Endothelial cell (in vitro differentiated cells): ENCODE measurements around the gene ABHD17C. TPM values are rescaled to one million over a fixed set of nuclear protein-coding genes. Genes with fewer than 3 reads are reported as not detected.

ENCODE experiments used
- DNase-seq: peaks from one replicate; pipeline ENCODE4 v3.0.0; 2021; ENCODE audit warnings: low spot score
- H3K27ac Mint-ChIP-seq: one replicate; pipeline ENCODE4 v1.8.0; 2021; ENCODE audit warnings: mixed read lengths, inconsistent platforms; ENCODE audit not compliant: unreplicated experiment
- H3K27me3 Mint-ChIP-seq: one replicate; pipeline ENCODE4 v1.8.0; 2021; ENCODE audit warnings: mild to moderate bottlenecking, moderate library complexity, mixed read lengths, inconsistent platforms; ENCODE audit not compliant: unreplicated experiment
- H3K36me3 Mint-ChIP-seq: one replicate; pipeline ENCODE4 v1.8.0; 2021; ENCODE audit warnings: mild to moderate bottlenecking, low read depth, mixed read lengths, inconsistent platforms; ENCODE audit not compliant: unreplicated experiment
- H3K4me1 Mint-ChIP-seq: one replicate; pipeline ENCODE4 v1.8.0; 2021; ENCODE audit warnings: mild to moderate bottlenecking, mixed read lengths, inconsistent platforms; ENCODE audit not compliant: unreplicated experiment
- H3K4me3 Mint-ChIP-seq: one replicate; pipeline ENCODE4 v1.8.0; 2021; ENCODE audit warnings: mild to moderate bottlenecking, mixed read lengths, inconsistent platforms; ENCODE audit not compliant: unreplicated experiment
- H3K9me3 Mint-ChIP-seq: one replicate; pipeline ENCODE4 v1.8.0; 2021; ENCODE audit warnings: mixed read lengths, inconsistent platforms; ENCODE audit not compliant: unreplicated experiment
- CTCF ChIP-seq: fragments of 200-600 bp; sonication (generic); IDR thresholded peaks from one replicate; pipeline ENCODE4 v1.5.0; 2021; ENCODE audit warnings: antibody characterized with exemption; ENCODE audit not compliant: unreplicated experiment
- total RNA-seq: library from RNA; stranded (reverse); fragmentation: NEBNext Ultra II Directional; extraction: Animal tissue kit (Norgen Biotek cat#: 25700); gene quantifications from one replicate; pipeline ENCODE4 v1.2.1, GENCODE V29; 2021; ENCODE audit not compliant: unreplicated experiment

Gene ABHD17C
- total RNA-seq, 1 donor from 2014 or later: 3.3 TPM

GRCh38 chr15:80791004-80791403 lies 95.9 kb downstream of the ABHD17C start:
- no peak for TF ChIP-seq CTCF
- Mint-ChIP-seq H3K27ac (no peak overlapping the region), H3K4me1 (no peaks in the 10 kb centered on the region), H3K9me3 (no peaks in the 10 kb centered on the region), H3K4me3 (no peak overlapping the region), H3K27me3 (peaks cover 6% of the 10 kb centered on the region), H3K36me3 (no peaks in the 10 kb centered on the region)
- no peak for DNase-seq

GRCh38 chr15:80796407-80796806 lies 101.3 kb downstream of the ABHD17C start:
- H3K36me3 Mint-ChIP-seq: no peaks in the 10 kb centered on the region
- DNase-seq: no peak
- H3K27me3 Mint-ChIP-seq: peaks cover 3% of the 10 kb centered on the region
- no peak overlapping the region for H3K4me3 Mint-ChIP-seq
- H3K4me1 Mint-ChIP-seq: no peaks in the 10 kb centered on the region
- H3K9me3 Mint-ChIP-seq: no peaks in the 10 kb centered on the region
- TF ChIP-seq CTCF: no peak
- H3K27ac Mint-ChIP-seq: no peak overlapping the region

GRCh38 chr15:80798911-80799310 lies 103.8 kb downstream of the ABHD17C start:
- Mint-ChIP-seq H3K27ac (no peak overlapping the region), H3K36me3 (no peaks in the 10 kb centered on the region), H3K9me3 (no peaks in the 10 kb centered on the region), H3K4me3 (no peak overlapping the region), H3K27me3 (peaks cover 2% of the 10 kb centered on the region), H3K4me1 (no peaks in the 10 kb centered on the region)
- no peak for DNase-seq
- TF ChIP-seq CTCF: no peak

GRCh38 chr15:80800067-80800466 lies 105.0 kb downstream of the ABHD17C start:
- DNase-seq: no peak

More at GRCh38 chr15:80800067-80800466, 105.0 kb downstream of the ABHD17C start:
- Mint-ChIP-seq H3K9me3 (no peaks in the 10 kb centered on the region), H3K4me3 (no peak overlapping the region), H3K27ac (no peak overlapping the region), H3K4me1 (no peaks in the 10 kb centered on the region), H3K27me3 (peaks cover 4% of the 10 kb centered on the region), H3K36me3 (no peaks in the 10 kb centered on the region)
- no peak for TF ChIP-seq CTCF
